NCI-H2029 (cell line): ENCODE results near the gene C6orf58.
"Not testable (repeated sequence)": the region's sequence is repeated elsewhere in the genome, so short reads cannot be mapped to it uniquely, and the experiment has no call there.

Experiments used
- DNase-seq: peaks from one replicate; lab custom pipeline; 2025; lab: John Stamatoyannopoulos, UW

C6orf58 gene

DNA sequence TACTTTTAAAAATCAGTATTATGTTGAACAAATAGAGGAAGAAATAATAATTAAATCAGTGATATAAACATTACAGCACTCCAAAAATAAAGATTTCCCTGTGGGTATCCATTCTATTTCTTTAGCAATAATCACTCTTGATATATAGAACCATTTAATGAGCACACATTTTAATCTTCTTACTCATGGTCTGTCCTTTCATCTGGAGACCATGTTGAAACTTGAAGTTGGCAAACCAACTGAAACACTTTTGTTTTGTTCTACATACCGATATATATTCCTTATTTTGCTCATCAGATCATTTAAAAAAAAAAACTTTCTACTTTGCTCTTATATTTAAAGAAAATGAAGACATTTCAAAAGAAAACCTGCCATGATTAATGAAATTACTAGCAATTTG, 13.4 kb downstream of the C6orf58 start:
- no peak for DNase-seq

GRCh38 chr6:127592964-127593363, 16.0 kb downstream of the C6orf58 start:
- DNase-seq = no peak

DNA sequence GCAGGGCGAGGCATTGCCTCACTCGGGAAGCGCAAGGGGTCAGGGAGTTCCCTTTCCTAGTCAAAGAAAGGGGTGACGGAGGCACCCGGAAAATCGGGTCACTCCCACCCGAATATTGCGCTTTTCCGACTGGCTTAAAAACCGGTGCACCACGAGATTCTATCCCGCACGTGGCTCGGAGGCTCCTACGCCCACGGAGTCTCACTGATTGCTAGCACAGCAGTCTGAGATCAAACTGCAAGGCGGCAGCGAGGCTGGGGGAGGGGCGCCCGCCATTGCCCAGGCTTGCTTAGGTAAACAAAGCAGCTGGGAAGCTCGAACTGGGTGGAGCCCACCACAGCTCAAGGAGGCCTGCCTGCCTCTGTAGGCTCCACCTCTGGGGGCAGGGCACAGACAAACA, 16.5 kb downstream of the C6orf58 start:
- DNase-seq = not testable (repeated sequence)

GRCh38 chr6:127606131-127606562, 29.2 kb downstream of the C6orf58 start:
- no peak for DNase-seq

DNA sequence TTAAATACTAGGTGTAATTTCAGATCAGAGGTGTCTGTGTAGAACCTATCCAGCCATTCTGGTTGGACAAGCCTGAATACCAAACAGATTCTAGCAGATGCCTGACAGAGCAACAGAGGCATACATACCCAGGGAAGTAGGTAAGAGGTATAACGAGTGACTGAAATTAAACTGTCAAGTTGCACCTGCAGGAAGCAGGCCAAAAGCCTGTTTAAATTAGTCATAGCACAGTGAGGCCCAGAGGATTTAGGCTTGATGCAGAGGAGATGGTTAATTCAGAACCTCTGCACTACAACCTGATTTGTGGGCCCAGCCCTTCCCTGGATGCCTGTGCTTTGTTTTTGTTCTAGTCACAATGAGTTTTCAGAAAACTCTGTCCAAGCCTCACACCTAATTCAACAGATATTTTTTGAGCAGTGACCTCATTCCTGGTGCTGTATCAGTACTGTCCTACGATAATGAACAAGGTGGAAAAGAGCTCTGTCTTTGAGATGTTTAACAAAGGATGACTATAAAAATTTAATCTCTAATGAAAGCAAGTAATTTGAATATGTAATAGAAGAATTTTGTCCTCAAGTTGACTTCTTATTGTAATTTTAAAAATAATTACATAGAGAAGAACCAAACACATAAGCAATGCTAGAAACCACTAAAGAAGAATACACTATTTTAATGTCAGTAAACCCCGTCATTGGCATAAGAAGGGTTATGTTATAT, 31.7 kb downstream of the C6orf58 start:
- DNase-seq = no peak

DNA sequence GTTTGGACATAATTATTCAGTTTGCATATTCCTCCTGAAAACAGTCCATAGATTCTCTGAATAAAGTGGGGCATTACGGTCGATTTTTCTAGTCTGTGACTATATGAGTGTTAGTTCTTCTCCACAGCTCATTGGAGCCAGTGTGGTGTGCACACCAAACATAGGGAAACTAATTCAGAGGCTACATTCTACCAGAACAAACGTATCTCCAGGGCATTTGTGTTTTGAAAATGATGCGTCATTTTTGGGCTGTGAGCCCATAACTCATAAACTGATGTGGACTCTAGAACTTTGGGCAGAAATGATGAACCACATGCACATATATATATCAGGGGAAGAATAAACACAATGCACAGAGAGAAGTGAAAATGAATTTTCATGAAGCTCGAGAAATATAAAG, 41.8 kb downstream of the C6orf58 start:
- DNase-seq = no peak

DNA sequence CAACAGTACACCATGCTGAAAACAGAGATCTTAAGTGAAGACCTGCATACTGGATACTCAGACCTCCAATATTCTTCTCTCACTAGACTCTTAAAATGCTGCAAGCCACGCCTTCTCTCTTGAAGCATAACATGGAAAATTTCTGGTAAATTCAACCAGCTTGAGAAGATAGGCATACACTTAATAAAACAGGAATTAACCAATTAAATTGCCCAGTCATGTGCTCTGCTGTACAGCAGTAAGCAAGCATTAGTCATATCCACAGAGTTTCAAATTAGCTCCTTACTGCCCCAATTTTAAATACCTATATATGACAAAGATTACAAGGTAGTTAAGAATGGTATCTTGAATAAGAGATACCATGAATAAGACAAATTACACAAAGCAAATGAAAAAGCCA, 53.8 kb downstream of the C6orf58 start:
- DNase-seq = no peak

- DNase-seq = no peak
Measured at GRCh38 chr6:127634178-127634577, 57.2 kb downstream of the C6orf58 start.

DNA sequence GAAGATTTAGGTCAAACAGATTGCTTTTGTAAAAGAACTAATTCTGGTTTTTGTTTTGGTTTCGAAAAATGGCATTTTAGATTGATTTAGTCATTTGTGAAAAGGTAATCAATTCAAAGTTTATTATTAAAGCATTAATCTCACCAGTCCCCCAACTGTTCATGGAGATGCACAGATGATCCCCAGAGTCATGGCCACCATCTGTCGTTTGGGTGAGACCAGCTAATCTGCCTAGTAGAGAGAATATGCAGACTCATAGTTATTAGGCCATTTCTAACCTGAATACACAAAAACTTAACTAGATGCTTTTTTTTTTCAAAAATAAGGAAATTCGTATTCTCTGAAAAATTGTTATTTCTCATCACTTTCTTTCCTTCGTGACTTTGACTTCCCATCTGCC, 58.1 kb downstream of the C6orf58 start:
- no peak for DNase-seq

GRCh38 chr6:127637830-127638409, 60.9 kb downstream of the C6orf58 start:
- no peak for DNase-seq
